Measurements from ENCODE around the gene PLPPR3.

PLPPR3 gene

GRCh38 chr19:781800-782184, 40.0 kb downstream of the PLPPR3 start:
- H3K27ac ChIP-seq = peak overlapping the region in 1 of 2 donors; percentile 56
- TF ChIP-seq, protein P1, sequence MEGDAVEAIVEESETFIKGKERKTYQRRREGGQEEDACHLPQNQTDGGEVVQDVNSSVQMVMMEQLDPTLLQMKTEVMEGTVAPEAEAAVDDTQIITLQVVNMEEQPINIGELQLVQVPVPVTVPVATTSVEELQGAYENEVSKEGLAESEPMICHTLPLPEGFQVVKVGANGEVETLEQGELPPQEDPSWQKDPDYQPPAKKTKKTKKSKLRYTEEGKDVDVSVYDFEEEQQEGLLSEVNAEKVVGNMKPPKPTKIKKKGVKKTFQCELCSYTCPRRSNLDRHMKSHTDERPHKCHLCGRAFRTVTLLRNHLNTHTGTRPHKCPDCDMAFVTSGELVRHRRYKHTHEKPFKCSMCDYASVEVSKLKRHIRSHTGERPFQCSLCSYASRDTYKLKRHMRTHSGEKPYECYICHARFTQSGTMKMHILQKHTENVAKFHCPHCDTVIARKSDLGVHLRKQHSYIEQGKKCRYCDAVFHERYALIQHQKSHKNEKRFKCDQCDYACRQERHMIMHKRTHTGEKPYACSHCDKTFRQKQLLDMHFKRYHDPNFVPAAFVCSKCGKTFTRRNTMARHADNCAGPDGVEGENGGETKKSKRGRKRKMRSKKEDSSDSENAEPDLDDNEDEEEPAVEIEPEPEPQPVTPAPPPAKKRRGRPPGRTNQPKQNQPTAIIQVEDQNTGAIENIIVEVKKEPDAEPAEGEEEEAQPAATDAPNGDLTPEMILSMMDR (IDR thresholded peaks at IDR 0.05) = no peak
- H3K4me3 ChIP-seq = peak overlapping the region; percentile 50
- DNase-seq (ENCODE audit: low spot score) = no peak

DNA sequence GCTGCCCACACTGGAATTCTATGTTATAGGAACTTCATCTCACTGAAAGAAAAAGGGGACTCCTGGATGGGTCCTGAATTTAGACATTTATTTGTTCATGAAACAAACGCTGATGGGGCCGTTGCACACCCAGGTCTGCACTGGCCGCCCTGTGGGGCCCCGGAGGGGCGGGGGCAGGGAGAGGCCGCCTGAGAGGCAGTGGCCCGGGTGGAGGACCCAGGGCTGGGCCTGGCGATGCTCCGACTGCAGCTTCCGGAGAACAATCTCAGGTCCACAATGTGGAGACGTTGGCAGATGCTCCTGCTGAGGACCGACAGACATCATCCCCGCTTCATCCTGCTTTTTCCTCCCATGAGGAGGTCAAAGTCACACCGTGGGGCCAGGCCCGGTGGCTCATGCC, 40.8 kb downstream of the PLPPR3 start:
- no peak for DNase-seq (ENCODE audit: low spot score)
- Histone ChIP-seq H3K27ac (no peak overlapping the region), H3K4me3 (no peak overlapping the region)
- TF ChIP-seq, protein P1 (IDR thresholded peaks at IDR 0.05) = no peak

- no peak for DNase-seq (ENCODE audit: low spot score)
- Histone ChIP-seq H3K27ac (peak overlapping the region in 1 of 2 donors; percentile 77), H3K4me3 (peak overlapping the region; percentile 22)
- TF ChIP-seq, protein P1 (IDR thresholded peaks at IDR 0.05) = no peak
Measured at GRCh38 chr19:778910-779653, 42.7 kb downstream of the PLPPR3 start.

DNA sequence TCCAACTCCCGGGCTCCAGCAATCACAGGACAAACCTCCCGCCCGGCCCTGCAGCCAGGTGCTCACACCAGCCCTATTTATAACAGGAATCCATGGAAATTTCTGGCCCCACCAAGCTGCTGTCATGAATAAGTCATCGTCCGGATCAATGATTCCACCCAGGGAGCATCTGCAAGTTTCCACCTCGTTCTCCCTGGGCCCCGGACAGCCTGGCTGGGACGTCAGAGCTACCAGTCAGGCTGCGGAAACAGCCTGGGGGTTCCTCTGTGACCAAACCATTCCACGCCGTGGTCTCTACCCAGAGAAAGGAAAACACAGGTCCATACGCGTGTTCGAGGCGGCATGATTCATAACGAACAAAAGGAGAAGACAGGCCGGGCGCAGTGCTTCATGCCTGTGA, 45.2 kb downstream of the PLPPR3 start:
- no peak overlapping the region for H3K4me3 ChIP-seq
- no peak overlapping the region for H3K27ac ChIP-seq
- DNase-seq (ENCODE audit: low spot score) = no peak
- TF ChIP-seq, protein P1 (IDR thresholded peaks at IDR 0.05) = no peak

- DNase-seq (ENCODE audit: low spot score) = no peak
- TF ChIP-seq, protein P1 (IDR thresholded peaks at IDR 0.05) = no peak
- Histone ChIP-seq H3K4me3 (no peak overlapping the region), H3K27ac (no peak overlapping the region)
Measured at GRCh38 chr19:772730-773436, 48.9 kb downstream of the PLPPR3 start.

DNA sequence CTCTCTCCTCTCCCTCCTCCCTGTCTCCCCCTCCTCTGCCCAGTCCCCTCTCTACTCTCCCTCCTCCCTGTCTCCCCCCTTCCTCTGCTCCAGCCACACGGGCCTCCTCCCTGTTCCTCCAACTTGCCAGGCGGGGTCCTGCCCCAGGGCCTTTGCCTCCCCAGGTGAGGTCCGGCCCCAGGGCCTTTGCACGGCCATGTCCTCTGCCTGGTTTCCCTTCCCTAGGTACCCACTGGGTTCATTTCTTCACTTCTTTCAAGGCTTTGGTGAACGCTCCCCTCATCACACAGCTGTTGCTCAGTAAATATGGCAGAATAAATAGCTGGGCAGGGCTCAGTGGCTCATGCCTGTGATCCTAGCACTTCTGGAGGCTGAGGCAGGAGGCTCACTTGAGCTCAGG, 49.7 kb downstream of the PLPPR3 start:
- TF ChIP-seq, protein P1 (IDR thresholded peaks at IDR 0.05) = no peak
- H3K4me3 ChIP-seq = no peak overlapping the region
- DNase-seq (ENCODE audit: low spot score) = no peak
- no peak overlapping the region for H3K27ac ChIP-seq

DNA sequence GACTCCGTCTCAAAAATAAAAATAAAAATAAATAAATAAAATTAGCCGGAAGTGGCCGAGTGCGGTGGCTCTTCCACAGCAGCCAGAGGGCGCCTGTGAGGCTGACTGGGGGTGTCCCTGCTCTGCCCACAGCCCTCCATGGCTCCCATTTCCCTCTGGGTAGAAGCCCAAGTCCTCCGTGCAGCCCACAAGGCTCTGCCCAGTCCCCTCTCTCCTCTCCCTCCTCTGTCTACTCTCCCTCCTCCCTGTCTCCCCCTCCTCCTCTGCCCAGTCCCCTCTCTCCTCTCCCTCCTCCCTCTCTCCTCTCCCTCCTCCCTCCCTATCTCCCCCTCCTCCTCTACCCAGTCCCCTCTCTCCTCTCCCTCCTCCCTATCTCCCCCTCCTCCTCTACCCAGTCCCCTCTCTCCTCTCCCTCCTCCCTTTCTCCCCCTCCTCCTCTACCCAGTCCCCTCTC, 50.4 kb downstream of the PLPPR3 start:
- TF ChIP-seq, protein P1 (IDR thresholded peaks at IDR 0.05) = no peak
- no peak overlapping the region for H3K4me3 ChIP-seq
- DNase-seq (ENCODE audit: low spot score) = no peak
- H3K27ac ChIP-seq = no peak overlapping the region

Data from coronary artery (tissue), 2 donors.